OCI-M1 (cell line): ENCODE data around the gene RBMS3.

Experiments
- DNase-seq: peaks from one replicate; lab custom pipeline; 2025; lab: John Stamatoyannopoulos, UW

Gene RBMS3

GRCh38 chr3:29731050-29731449 is 450.2 kb downstream of the RBMS3 start:
- no peak for DNase-seq

GRCh38 chr3:29741231-29741630 is 460.4 kb downstream of the RBMS3 start:
- no peak for DNase-seq

- DNase-seq, result no peak
Observed at GRCh38 chr3:29745232-29745870, 464.5 kb downstream of the RBMS3 start.

GRCh38 chr3:29746163-29746760 is 465.4 kb downstream of the RBMS3 start:
- no peak for DNase-seq

GRCh38 chr3:29747991-29748390 is 467.1 kb downstream of the RBMS3 start:
- no peak for DNase-seq

- no peak for DNase-seq
Observed at GRCh38 chr3:29751647-29752314, 470.9 kb downstream of the RBMS3 start.

- no peak for DNase-seq
Observed at GRCh38 chr3:29754346-29754745, 473.5 kb downstream of the RBMS3 start.

DNA sequence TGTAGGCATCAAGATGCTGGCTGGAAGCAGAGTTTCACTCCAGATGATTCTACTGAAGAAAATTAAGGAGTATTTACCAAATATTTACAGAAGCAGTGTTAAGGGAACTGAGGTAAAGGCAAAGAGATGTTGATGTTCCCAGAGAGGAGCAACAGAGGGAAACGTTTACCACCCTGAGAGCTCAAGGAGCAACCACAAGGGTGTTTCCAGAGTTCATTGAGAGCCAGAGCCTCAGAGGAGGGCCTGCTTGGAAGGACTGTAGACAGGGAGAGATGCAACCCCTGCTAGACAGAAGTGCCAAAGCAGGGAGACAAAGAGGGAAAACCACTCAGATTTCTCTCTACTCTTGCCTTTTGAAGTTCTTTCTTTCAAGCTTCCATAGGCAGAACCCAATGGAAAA is 474.5 kb downstream of the RBMS3 start:
- DNase-seq, result no peak

GRCh38 chr3:29757054-29757777 is 476.3 kb downstream of the RBMS3 start:
- DNase-seq, result no peak

DNA sequence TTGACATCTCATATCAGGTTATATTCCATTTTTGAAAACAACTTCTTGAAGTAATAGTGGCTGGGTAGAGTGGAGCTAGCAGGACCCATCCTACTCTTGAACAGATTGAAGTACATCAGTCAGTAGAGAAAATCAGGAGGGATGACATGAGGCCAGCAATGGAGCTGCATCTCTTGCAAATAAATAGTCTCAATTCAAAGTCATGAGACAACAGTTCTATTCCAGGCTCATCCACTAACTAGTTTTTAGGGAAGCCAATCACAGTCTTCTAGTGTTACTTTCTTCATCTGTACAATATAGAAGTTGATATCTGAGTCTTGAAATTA is 477.2 kb downstream of the RBMS3 start:
- DNase-seq, result no peak

DNA sequence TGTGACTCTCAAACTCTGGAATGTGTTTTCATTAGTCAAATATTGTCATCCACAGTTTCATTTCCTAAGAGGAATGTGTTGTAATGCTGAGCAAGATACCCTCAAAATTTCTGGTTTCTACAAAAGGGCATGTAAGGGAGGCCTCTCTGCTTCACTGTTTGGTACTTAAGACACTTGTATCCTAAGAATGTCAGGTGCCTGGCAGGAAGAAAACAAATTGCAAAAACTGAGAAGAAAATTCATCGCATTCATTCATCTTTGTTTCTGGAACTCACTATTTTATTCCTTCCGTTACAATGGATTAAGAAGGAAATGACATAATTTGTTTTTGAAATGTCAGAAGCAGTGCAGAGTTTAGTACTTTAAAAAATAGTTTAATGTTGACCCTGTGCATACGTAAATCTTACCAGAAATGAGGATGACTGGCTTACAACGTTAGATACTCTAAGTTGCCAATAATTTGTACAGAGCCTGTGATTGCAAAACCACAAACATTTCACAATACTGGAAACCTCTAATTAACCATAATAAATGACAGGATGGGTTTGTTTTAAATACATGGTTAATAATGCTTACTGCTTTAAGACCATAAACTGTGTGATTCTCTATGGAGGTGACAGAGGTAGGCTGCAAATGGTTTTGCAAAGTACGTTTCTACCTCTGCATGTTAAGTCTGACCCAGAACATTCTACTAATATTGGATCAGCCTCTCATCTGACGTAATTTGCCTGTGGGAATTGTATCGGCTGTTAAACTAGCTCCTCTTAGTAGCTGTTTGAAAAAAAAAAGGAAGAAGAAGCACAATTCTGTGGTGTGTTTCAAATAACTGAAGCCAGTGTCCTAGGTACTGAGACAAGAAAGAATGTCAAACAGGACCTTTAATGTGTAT is 477.8 kb downstream of the RBMS3 start:
- no peak for DNase-seq

- no peak for DNase-seq
Observed at GRCh38 chr3:29759411-29760225, 478.7 kb downstream of the RBMS3 start.

DNA sequence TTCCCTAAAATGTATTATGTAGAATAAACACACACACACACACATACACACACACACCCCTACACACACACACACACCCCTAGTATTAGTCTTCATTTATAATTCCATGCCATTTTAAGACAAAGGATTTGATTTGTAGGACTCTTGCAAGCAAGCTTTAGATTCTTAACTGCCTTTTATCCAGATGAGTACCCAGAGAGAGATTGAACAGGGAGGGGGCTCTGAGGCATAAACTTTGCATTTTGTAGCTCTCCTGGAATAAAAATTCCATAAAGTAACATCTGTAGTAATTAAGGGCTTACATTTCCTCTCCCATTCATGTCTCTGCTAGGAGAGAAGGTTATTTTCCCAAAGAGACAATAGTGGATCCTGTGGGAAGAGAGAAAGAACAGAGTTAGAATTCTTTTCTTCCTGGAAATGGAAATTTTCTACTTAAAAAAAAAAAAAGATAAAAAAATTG is 479.4 kb downstream of the RBMS3 start:
- DNase-seq, result no peak

GRCh38 chr3:29761517-29761916 is 480.6 kb downstream of the RBMS3 start:
- DNase-seq, result no peak

DNA sequence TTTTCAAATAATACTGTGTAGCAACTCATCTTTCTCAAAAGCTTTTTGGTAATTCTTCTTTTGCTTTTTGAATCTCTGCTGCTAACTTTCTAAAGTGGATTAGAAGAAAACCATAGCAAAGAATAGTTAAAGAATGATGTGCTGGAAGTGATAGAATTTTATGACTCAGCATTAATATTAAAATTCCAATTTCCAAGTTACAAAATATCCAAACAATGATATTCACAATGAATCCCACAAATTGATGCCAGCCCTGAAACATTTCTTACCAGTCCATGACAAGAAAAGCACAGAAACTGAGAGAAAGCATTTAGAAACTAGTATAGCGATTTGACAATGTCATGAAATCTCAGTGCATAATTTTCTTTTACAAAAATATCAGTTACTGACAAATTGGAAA is 482.2 kb downstream of the RBMS3 start:
- DNase-seq, result no peak

- DNase-seq, result no peak
Observed at GRCh38 chr3:29764041-29764440, 483.2 kb downstream of the RBMS3 start.

GRCh38 chr3:29764603-29765254 is 483.9 kb downstream of the RBMS3 start:
- peak; percentile 67 for DNase-seq

DNA sequence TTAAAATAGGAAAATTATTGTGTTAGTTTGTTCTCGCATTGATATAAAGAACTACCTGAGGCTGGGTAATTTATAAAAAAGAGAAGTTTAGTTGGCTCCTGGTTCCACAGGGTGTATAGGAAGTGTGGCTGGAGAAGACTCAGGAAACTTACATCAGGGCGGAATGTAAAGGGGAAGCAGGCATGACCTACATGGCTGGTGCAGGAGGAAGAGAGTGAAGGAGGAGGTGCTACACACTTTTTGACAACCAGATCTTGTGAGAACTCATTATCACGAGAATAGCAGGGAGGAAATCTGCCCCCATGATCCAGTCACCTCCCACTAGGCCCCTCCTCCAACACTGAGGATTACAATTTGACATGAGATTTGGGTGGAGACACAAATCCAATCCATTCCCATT is 490.7 kb downstream of the RBMS3 start:
- DNase-seq, result peak; percentile 46

DNA sequence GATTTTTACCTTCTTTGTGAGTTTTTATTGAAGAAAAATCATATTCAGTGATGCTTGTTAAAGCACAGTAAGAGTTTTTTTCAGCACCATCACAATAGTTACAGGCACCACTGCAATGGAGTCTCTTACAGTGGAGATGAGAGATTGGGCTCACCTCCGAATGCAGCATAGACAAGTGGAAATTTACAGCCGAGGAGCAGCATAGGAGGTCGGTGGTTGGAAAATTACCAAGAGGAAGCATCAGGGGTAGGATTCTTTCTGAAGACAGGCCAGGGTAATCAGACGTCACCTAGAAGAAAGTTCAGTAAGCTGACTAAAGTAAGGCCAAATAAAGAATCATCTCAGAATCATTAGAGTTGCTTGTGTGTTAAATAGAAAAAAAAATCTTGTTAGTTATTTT is 491.6 kb downstream of the RBMS3 start:
- peak; percentile 21 for DNase-seq

DNA sequence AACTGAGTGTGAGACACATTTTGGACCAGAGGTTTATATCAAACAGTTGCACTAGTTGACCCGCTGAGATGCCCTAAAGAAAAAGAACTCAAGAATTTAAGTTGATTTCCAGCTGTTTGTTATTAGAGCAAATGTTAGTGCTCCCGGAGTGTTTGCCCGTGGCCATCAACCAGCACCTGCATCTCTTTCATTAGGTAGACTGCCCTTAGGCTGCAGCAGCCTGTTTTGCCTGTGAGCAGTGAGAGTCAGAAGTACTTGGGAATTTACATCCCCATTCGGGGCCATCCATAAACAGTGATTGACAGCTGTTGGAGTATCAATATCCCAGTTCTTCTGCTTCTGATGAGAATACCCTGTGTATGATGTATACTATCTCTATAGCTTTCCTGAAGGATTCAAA is 492.6 kb downstream of the RBMS3 start:
- peak; percentile 16 for DNase-seq

GRCh38 chr3:29775340-29775739 is 494.5 kb downstream of the RBMS3 start:
- DNase-seq, result peak; percentile 95
